GM19035 (cell line): ENCODE results near the gene SHANK1.
A peak's percentile ranks its signal among the peaks of the same experiment; 100 is the strongest.

Source experiments
- ATAC-seq: cut with Tn5 transposase; IDR thresholded peaks from one replicate; pipeline ENCODE4 v1.9.1; 2021; ENCODE audit not compliant: unreplicated experiment

SHANK1 gene

DNA sequence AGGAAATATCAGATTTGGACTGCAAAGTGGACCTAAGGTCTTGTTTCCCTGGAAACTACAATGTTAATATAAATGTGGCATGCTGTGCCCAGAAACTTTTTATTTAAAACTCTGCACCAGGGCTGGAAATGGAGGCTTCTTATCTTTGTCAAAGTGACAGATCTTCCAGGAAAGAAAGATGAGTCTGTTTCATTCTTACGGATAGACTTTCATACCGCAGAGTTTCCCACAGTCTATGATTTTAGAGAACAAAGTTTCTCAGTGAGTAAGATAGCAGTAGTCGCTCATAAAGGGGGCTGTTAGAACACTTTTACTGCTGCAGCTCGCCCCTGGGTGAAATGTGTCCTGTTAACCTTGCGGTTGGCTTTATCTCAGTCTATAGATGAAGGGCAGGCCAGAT lies 10.3 kb upstream of the SHANK1 start:
- no peak for ATAC-seq

DNA sequence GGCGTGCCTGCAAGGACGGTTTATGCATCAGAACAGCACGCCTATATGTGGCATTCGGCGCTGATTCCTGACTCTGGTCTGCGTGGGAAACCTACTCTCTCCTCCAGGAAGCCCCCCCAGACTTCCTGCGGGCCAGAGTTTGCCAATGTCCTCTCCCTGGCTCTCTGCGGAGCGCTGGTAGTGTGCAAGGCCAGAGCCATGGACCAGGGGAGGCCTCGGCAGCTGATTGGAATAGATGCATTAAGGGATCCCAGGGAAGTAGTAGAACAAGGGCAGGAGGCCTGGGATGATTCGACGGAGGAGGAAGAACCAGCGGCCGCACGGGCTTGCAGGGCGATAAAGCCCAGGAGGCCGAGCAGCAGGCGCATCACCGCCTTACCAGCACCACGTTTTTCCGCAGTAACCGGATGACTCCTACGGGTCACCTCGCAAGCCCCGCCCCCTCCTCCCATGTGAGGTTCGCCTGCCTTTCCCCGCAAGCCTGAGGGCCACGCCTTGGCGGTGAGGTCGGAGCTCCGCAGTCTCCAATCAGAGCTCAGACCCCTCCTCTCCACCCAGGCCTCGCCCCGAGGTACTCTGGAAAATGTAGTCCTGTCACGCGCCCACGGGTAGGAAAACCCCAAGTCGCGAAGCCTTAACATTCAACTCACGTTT lies 8.6 kb upstream of the SHANK1 start:
- no peak for ATAC-seq

DNA sequence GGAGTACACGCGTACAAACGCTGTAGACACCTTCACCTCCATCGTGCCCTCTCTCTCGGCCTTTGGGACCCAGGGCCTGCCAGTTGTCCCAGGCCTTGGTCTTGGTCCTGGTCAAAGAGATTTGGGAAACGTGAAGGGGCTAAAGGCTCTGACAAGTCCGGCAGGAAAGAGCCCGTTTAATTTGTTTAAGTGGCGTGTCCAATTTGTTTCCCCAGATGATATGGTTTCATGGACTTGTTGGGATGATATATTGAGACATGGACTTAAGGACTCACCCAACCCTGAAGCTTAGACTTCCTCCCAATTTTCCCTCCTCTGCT lies 6.3 kb upstream of the SHANK1 start:
- ATAC-seq, result no peak

GRCh38 chr19:50725218-50725910 lies 5.8 kb upstream of the SHANK1 start:
- peak; percentile 36 for ATAC-seq

DNA sequence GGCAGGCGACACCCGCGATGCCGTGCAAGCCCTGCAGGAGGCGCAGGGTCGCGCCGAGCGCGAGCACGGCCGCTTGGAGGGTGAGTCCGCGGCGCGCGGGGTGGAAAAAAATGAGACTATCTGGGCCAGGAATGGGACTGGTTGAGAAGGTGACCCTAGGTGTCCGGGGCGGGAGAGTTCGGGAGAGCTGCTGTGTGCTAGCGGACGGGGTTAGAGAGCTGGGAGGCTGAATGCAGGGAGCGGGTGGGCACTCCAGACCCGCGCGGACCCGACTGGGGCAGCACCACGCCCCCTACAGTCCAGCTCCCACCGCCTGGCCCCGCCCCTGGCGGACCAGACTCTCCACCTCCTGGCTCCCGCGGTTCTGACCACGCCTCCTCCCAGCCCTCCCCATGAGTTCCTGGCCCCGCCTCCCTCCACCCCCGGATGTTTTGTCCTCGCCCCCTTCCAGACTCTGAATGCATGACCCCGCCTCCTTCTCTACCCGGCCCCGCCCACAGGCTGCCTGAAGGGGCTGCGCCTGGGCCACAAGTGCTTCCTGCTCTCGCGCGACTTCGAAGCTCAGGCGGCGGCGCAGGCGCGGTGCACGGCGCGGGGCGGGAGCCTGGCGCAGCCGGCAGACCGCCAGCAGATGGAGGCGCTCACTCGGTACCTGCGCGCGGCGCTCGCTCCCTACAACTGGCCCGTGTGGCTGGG lies 5.1 kb upstream of the SHANK1 start:
- ATAC-seq, result peak; percentile 87

DNA sequence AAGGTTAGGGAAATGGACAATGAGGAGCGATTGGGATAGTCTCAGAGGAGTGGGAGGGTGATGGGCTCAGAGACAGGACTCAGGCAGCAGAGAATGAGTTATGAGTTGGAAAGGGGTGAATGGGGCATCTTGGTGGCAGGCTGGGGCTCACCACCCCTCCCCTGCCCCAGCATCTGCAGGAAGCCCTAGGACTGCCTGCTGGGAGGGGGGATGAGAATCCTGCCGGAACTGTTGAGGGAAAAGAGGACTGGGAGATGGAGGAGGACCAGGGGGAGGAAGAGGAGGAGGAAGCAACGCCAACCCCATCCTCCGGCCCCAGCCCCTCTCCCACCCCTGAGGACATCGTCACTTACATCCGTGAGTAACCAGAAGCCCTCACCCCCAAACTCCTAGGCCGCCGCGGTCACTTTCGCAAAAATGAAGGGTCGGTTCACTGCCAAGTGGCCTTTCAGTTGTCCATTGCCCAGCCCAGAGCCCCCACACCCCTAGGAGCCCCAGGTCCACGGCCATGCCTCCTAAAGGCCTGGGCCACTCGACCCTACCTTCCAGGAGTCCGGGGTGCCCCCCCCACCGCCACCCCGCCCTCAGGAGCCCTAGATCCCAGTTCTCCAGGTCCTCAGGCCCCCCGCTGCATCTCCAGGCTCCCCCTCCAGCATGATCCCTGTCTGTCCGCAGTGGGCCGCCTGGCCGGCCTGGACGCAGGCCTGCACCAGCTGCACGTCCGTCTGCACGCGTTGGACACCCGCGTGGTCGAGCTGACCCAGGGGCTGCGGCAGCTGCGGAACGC lies 4.3 kb upstream of the SHANK1 start:
- ATAC-seq, result no peak

DNA sequence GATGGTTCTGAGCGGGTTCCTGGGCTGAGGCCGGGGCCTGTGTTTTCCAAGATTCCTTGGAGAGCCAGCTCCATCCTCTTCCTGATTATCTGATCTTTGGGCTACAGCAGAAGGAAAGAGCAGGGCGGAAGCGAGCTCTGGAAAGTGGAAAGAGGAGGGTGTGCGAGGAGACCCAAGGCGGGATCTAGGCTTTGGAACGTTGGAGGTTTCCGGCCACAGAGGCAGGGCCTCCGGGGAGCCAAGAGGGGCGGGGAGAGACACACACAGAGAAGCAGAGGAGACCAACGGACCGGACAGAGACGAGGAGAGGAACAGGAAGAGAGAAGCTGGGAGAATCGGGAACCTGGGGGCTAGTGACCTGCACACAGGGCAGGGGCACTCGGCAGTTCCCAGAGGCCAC lies 3.5 kb upstream of the SHANK1 start, which contains the start of gene CLEC11A:
Gene CLEC11A, plus strand, starts transcription at position 296 of the 400 bp plus-strand sequence. CDS start 162 bp downstream, outside the sequence.
- ATAC-seq, result no peak

DNA sequence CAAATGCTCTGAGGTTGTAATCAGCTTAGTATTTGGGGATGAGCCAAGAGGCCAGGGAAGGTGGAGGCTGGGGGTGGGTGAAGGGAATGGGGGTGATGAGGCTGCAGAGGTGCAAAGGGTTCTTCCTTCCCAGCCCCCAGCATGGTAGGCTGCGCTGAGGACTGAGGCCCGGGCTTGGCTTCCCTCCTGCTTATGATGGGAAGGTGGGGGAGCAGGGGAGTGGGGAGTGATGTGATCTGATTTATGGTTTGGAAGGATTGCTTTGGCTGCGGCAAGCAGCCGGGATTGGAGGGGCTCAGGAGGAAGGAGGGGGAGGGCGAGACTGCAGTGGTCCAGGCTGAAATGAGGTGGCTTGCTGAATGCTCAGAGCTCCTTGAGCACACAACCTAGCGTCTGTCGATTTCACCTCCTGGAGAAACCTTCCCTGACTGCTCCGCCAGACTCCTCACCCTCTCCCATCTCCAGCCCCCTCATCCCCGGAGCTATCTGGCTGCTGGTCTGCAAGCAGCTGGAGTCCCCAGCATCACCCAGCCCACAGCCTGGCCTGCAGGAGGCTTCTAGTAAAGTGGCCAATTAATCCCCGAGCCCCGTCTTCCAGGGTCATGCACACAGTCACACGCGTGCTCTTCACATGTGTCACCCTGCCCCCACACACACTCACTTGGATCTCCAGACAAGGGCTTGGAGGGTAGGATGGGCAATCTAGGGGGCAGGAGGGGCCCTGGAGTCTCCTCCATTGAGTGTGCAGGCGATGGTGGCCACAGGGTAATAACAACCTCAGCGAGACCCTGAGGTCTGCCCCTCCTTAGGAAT lies 2.8 kb upstream of the SHANK1 start:
- no peak for ATAC-seq

DNA sequence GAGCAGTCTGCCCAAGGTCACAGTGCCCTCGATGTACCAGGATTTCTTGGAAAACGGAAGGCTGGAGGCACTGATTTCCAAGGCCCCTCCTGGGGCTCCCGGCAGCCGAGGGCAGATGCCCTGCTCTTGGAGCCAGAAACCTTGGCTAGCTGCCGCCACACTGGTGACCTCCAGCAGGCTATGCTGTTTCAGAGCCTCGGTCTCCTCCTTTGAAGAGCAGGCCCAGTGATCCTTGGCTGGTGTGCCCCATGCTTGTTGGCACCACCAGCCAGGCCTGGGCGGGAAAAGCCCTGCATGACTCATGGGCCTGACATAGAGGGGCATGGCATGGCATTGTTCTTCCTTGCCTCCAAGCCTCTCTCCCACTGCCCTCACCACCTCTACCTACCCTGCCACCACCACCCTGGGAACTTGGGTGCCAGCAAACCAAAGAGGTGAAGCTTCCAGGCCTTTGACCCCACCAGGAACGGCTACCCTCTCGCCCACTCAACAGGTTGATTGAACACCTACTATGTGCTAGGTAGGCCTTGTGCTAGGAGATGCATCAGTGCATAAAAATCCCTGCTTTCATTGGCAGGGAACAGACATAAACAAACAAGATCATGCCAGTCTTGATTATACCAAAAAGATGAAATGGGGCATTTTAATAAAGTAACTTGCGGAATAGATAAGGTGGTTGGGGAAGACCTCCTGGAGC lies 2.0 kb upstream of the SHANK1 start:
- ATAC-seq, result no peak

DNA sequence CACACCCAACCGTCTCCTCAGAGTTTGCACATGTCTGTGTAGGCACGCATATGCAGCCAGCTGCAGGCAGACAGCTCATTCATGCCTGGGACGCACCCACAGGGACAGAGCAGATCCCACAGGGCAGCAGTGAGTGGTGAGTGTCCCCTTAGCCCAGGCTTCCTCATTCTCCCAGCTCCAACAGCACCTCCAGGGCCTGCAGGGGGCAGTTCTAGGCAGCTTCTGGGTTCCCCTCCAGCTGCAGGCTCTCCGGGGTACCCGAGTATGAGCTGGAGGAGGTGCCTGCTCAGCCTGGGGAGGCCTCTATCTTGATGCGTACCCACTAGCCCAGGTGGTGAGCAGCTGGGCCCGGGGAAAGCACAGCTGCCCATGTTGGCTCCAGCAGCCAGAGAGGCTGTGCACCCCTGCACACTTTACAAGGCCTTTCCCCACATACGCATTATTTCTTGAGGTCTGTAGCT lies 1.3 kb upstream of the SHANK1 start:
- ATAC-seq, result no peak

DNA sequence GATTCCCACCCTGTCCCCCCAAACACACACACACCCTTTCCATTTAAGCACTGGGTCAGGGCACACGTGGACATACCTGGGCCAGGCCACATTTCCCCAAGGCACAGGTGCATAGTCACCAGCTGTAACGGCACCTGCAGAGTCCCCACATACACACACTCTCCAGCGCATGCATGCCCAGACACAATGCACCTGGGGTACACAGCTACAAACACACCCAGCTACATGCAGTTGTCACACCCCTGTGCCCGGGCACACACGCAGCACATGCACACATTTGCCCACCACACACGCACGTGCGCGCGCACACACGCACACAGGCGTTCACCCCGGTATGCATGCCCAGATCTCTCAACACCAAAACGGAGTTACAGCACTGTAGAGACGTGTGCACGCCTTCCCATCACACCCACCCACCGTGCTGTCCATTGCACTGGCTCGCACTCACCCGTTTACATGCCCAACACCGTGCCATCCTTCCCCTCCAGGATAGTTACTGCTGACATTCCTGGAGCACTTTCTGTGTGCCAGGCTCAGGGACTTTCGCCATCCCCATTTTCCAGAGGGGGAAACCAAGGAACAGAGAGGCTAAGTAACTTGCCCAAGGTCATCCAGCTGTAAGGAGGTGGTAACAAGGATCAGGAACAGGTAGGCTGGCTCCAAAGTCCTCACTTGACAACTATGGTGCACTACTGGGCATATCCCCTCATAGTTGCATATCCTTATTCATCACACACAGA lies 749 bp upstream of the SHANK1 start:
- no peak for ATAC-seq

- ATAC-seq, result no peak
These were observed 525 bp downstream of the SHANK1 start for GRCh38 chr19:50719119-50719435.

GRCh38 chr19:50718255-50719118 lies 1.1 kb downstream of the SHANK1 start:
- no peak for ATAC-seq

- ATAC-seq, result no peak
These were observed 1.7 kb downstream of the SHANK1 start for GRCh38 chr19:50717891-50718254.

- ATAC-seq, result no peak
These were observed 2.4 kb downstream of the SHANK1 start for GRCh38 chr19:50717026-50717723.

DNA sequence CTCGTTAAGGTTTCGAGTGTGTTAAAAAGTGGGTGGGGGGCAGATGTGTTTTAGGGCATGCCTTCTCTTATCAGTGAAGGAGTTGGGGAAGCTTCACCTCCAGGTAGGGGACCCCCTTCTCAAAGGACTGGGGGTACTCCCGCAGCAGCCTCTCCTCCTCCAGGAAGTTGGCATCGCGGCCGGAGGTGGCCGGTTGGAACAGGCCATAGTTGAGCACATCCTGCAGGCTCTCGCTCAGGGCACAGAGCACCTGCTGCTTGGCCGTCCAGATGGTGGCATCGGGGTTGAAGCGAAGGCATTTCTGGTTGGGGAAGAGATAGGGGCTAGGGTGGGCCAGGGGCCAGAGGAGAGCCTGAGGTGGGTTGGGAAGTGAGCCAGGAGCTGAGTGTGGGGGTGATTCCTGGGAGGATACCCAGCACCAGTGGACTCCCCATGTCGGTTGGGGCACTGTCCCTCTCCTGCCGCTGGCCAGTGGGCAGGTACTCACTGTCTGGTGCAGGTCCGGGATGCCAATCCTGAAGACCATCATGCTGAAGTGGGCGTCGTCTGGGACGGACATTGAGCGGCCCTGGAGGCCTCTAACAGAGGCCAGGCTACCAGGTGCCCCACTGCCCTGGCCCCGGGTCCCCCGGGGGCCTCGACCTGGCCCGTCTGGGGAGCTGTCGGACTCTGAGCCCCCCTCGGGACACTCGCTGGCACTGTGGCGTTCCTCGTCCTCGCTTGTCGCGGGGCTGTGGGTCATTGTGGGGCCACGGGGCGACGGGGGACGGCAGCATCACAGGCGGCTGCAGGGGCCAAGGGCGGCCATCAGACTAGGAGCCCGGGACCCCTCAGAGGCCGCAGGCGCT lies 3.2 kb downstream of the SHANK1 start:
- no peak for ATAC-seq
